Stimulated activated effector memory CD8-positive, alpha-beta T cell treated with anti-CD3 and anti-CD28 coated beads, Interleukin-12 subunit alpha, Interleukin-12 subunit beta, amount 100 ng/mL, for 72 hours (primary cell): Measurements from ENCODE around the gene CLNK.

Experiments used
- ATAC-seq: fragments of 150-1000 bp; cut with Tn5 transposase; 2 replicates; pipeline ENCODE4 v1.10.0; 2021
- DNase-seq, 2 donors: peaks; one replicate each; pipeline ENCODE4 v3.0.0; 2021 to 2022; ENCODE audit warnings: low spot score in 2 of 2
- H3K27ac Mint-ChIP-seq: one replicate; pipeline ENCODE4 v1.8.0; 2022; ENCODE audit warnings: mild to moderate bottlenecking, mixed read lengths
- H3K36me3 Mint-ChIP-seq: one replicate; pipeline ENCODE4 v1.8.0; 2022; ENCODE audit warnings: mild to moderate bottlenecking, mixed read lengths
- H3K4me1 Mint-ChIP-seq: one replicate; pipeline ENCODE4 v1.8.0; 2022; ENCODE audit warnings: mixed read lengths
- H3K4me3 Mint-ChIP-seq: one replicate; pipeline ENCODE4 v1.8.0; 2022; ENCODE audit warnings: mild to moderate bottlenecking, mixed read lengths
- H3K9me3 Mint-ChIP-seq: one replicate; pipeline ENCODE4 v1.8.0; 2022; ENCODE audit warnings: mixed read lengths

CLNK gene

GRCh38 chr4:10461850-10462400, 222.6 kb downstream of the CLNK start:
- no peak for ATAC-seq
- peaks cover 3% of the 10 kb centered on the region for H3K9me3 Mint-ChIP-seq

GRCh38 chr4:10461091-10461849, 223.3 kb downstream of the CLNK start:
- Mint-ChIP-seq H3K4me3 (peak overlapping the region; percentile 70), H3K4me1 (peaks cover 23% of the 10 kb centered on the region), H3K36me3 (no peaks in the 10 kb centered on the region), H3K27ac (no peak overlapping the region), H3K9me3 (peaks cover 3% of the 10 kb centered on the region)
- peak; percentile 81 for DNase-seq
- peak; percentile 80 for ATAC-seq

More at GRCh38 chr4:10461850-10462400, 222.6 kb downstream of the CLNK start:
- H3K36me3 Mint-ChIP-seq, result no peaks in the 10 kb centered on the region
- no peak for DNase-seq
- peak overlapping the region; percentile 70 for H3K4me3 Mint-ChIP-seq
- peaks cover 23% of the 10 kb centered on the region for H3K4me1 Mint-ChIP-seq
- H3K27ac Mint-ChIP-seq, result no peak overlapping the region

- H3K27ac Mint-ChIP-seq, result no peak overlapping the region
- ATAC-seq, result peak; percentile 77
These were observed 224.1 kb downstream of the CLNK start for GRCh38 chr4:10460313-10461047.

GRCh38 chr4:10459305-10459704, 225.3 kb downstream of the CLNK start:
- H3K36me3 Mint-ChIP-seq, result no peaks in the 10 kb centered on the region
- no peak for DNase-seq
- peaks cover 31% of the 10 kb centered on the region for H3K4me1 Mint-ChIP-seq
- H3K27ac Mint-ChIP-seq, result no peak overlapping the region
- no peak for ATAC-seq
- no peak overlapping the region for H3K4me3 Mint-ChIP-seq
- H3K9me3 Mint-ChIP-seq, result peaks cover 5% of the 10 kb centered on the region

More at GRCh38 chr4:10460313-10461047, 224.1 kb downstream of the CLNK start:
- DNase-seq, result peak in 1 of 2 donors; percentile 79
- Mint-ChIP-seq H3K4me3 (peak overlapping the region; percentile 70), H3K9me3 (peaks cover 3% of the 10 kb centered on the region), H3K36me3 (no peaks in the 10 kb centered on the region), H3K4me1 (peaks cover 23% of the 10 kb centered on the region)

- peaks cover 10% of the 10 kb centered on the region for H3K36me3 Mint-ChIP-seq
- no peak for ATAC-seq
- no peak for DNase-seq
- H3K4me3 Mint-ChIP-seq, result no peak overlapping the region
- peaks cover 31% of the 10 kb centered on the region for H3K4me1 Mint-ChIP-seq
- H3K27ac Mint-ChIP-seq, result no peak overlapping the region
- peaks cover 5% of the 10 kb centered on the region for H3K9me3 Mint-ChIP-seq
These were observed 226.4 kb downstream of the CLNK start for GRCh38 chr4:10458177-10458576.

GRCh38 chr4:10457255-10457801, 227.2 kb downstream of the CLNK start, which contains the start of gene ZNF518B:
Gene ZNF518B, minus strand, starts transcription at chr4:10457426. Its CDS starts 11,098 bp downstream, at chr4:10446328.
- Mint-ChIP-seq H3K27ac (peak within 1 kb of the TSS; percentile 87), H3K9me3 (peaks cover 5% of the 10 kb centered on the region), H3K4me1 (peaks cover 31% of the 10 kb centered on the region), H3K4me3 (peak within 1 kb of the TSS; percentile 83), H3K36me3 (peaks cover 17% of the 10 kb centered on the region)
- DNase-seq, result peak; percentile 78 to 88
- peak; percentile 75 for ATAC-seq

GRCh38 chr4:10456595-10457254, 227.8 kb downstream of the CLNK start:
- Mint-ChIP-seq H3K36me3 (peaks cover 21% of the 10 kb centered on the region), H3K27ac (peak overlapping the region; percentile 87), H3K4me1 (peaks cover 30% of the 10 kb centered on the region), H3K4me3 (peak overlapping the region; percentile 83), H3K9me3 (peaks cover 5% of the 10 kb centered on the region)
- peak; percentile 48 to 77 for DNase-seq
- ATAC-seq, result peak; percentile 74

- DNase-seq (no peak), ATAC-seq (no peak)
- Mint-ChIP-seq H3K27ac (peak overlapping the region; percentile 87), H3K36me3 (peaks cover 21% of the 10 kb centered on the region), H3K4me1 (peaks cover 25% of the 10 kb centered on the region), H3K4me3 (peak overlapping the region; percentile 83), H3K9me3 (peaks cover 5% of the 10 kb centered on the region)
These were observed 228.3 kb downstream of the CLNK start for GRCh38 chr4:10456260-10456594.

- Mint-ChIP-seq H3K27ac (no peak overlapping the region), H3K4me1 (peaks cover 17% of the 10 kb centered on the region), H3K4me3 (no peak overlapping the region), H3K36me3 (peaks cover 26% of the 10 kb centered on the region), H3K9me3 (peaks cover 2% of the 10 kb centered on the region)
- no peak for DNase-seq
- no peak for ATAC-seq
These were observed 229.4 kb downstream of the CLNK start for GRCh38 chr4:10455133-10455532.

- Mint-ChIP-seq H3K4me3 (no peak overlapping the region), H3K9me3 (peaks cover 2% of the 10 kb centered on the region), H3K36me3 (peaks cover 27% of the 10 kb centered on the region), H3K4me1 (peaks cover 16% of the 10 kb centered on the region), H3K27ac (no peak overlapping the region)
- DNase-seq (no peak), ATAC-seq (no peak)
These were observed 229.8 kb downstream of the CLNK start for GRCh38 chr4:10454726-10455125.

- Mint-ChIP-seq H3K4me3 (no peak overlapping the region), H3K9me3 (peaks cover 2% of the 10 kb centered on the region), H3K4me1 (peaks cover 16% of the 10 kb centered on the region), H3K36me3 (peaks cover 27% of the 10 kb centered on the region), H3K27ac (no peak overlapping the region)
- DNase-seq (no peak), ATAC-seq (no peak)
These were observed 230.4 kb downstream of the CLNK start for GRCh38 chr4:10454121-10454520.

GRCh38 chr4:10448991-10449390, 235.6 kb downstream of the CLNK start:
- Mint-ChIP-seq H3K4me1 (peaks cover 6% of the 10 kb centered on the region), H3K9me3 (peaks cover 11% of the 10 kb centered on the region), H3K4me3 (no peak overlapping the region), H3K36me3 (peaks cover 52% of the 10 kb centered on the region), H3K27ac (no peak overlapping the region)
- no peak for ATAC-seq
- DNase-seq, result no peak

GRCh38 chr4:10442976-10443375, 241.6 kb downstream of the CLNK start:
- peaks cover 26% of the 10 kb centered on the region for H3K36me3 Mint-ChIP-seq
- H3K4me3 Mint-ChIP-seq, result no peak overlapping the region
- peaks cover 6% of the 10 kb centered on the region for H3K4me1 Mint-ChIP-seq
- ATAC-seq (no peak), DNase-seq (no peak)
- peaks cover 22% of the 10 kb centered on the region for H3K9me3 Mint-ChIP-seq
- H3K27ac Mint-ChIP-seq, result no peak overlapping the region

GRCh38 chr4:10441512-10441911, 243.1 kb downstream of the CLNK start:
- peaks cover 17% of the 10 kb centered on the region for H3K9me3 Mint-ChIP-seq
- ATAC-seq (no peak), DNase-seq (no peak)
- H3K4me3 Mint-ChIP-seq, result no peak overlapping the region
- H3K36me3 Mint-ChIP-seq, result peaks cover 16% of the 10 kb centered on the region
- no peaks in the 10 kb centered on the region for H3K4me1 Mint-ChIP-seq
- no peak overlapping the region for H3K27ac Mint-ChIP-seq

GRCh38 chr4:10438924-10439323, 245.6 kb downstream of the CLNK start:
- H3K27ac Mint-ChIP-seq, result no peak overlapping the region
- H3K4me3 Mint-ChIP-seq, result no peak overlapping the region
- ATAC-seq, result no peak
- no peak for DNase-seq
- H3K4me1 Mint-ChIP-seq, result no peaks in the 10 kb centered on the region
- no peaks in the 10 kb centered on the region for H3K36me3 Mint-ChIP-seq
- peaks cover 13% of the 10 kb centered on the region for H3K9me3 Mint-ChIP-seq
